Measurements from ENCODE around the gene PSPC1.

- TF ChIP-seq POLR2A (IDR thresholded peaks at IDR 0.05) = no peak
- no peak for TF ChIP-seq CTCF (IDR thresholded peaks at IDR 0.05)
Observed at GRCh38 chr13:19822673-19823072, 39.9 kb upstream of the PSPC1 start.
